GM18511 (cell line): ENCODE data around the gene ERAP2.
"Not testable (repeated sequence)": the region's sequence is repeated elsewhere in the genome, so short reads cannot be mapped to it uniquely, and the experiment has no call there.

ENCODE experiments used
- ATAC-seq: cut with Tn5 transposase; IDR thresholded peaks from one replicate; pipeline ENCODE4 v1.9.1; 2021; ENCODE audit warnings: mild to moderate bottlenecking, moderate library complexity; ENCODE audit not compliant: unreplicated experiment

ERAP2 gene

GRCh38 chr5:96930589-96930988 lies 54.3 kb downstream of the ERAP2 start:
- no peak for ATAC-seq

- not testable (repeated sequence) for ATAC-seq
Measured at GRCh38 chr5:96931037-96931436, 54.7 kb downstream of the ERAP2 start.

GRCh38 chr5:96931605-96932004 lies 55.3 kb downstream of the ERAP2 start:
- no peak for ATAC-seq

GRCh38 chr5:96932026-96932425 lies 55.7 kb downstream of the ERAP2 start:
- ATAC-seq, result no peak

- ATAC-seq, result no peak
Measured at GRCh38 chr5:96933764-96934707, 57.7 kb downstream of the ERAP2 start.

- peak; percentile 69 for ATAC-seq
Measured at GRCh38 chr5:96934708-96935558, 58.6 kb downstream of the ERAP2 start.

GRCh38 chr5:96935559-96936430 lies 59.5 kb downstream of the ERAP2 start, which contains the start of gene LNPEP:
Gene LNPEP, plus strand, starts transcription at chr5:96936080. Its CDS starts 76 bp downstream, at chr5:96936156.
- peak; percentile 62 for ATAC-seq

- peak; percentile 25 for ATAC-seq
Measured at GRCh38 chr5:96936431-96937320, 60.4 kb downstream of the ERAP2 start.

GRCh38 chr5:96940586-96940985 lies 64.3 kb downstream of the ERAP2 start:
- no peak for ATAC-seq

- no peak for ATAC-seq
Measured at GRCh38 chr5:96941140-96941539, 64.8 kb downstream of the ERAP2 start.

GRCh38 chr5:96942078-96942477 lies 65.8 kb downstream of the ERAP2 start:
- no peak for ATAC-seq

GRCh38 chr5:96942911-96943310 lies 66.6 kb downstream of the ERAP2 start:
- no peak for ATAC-seq

- ATAC-seq, result no peak
Measured at GRCh38 chr5:96943799-96944198, 67.5 kb downstream of the ERAP2 start.

- no peak for ATAC-seq
Measured at GRCh38 chr5:96945144-96945897, 69.0 kb downstream of the ERAP2 start.

GRCh38 chr5:96946381-96946780 lies 70.1 kb downstream of the ERAP2 start:
- ATAC-seq, result no peak

GRCh38 chr5:96952118-96952750 lies 75.9 kb downstream of the ERAP2 start:
- ATAC-seq, result no peak

- ATAC-seq, result no peak
Measured at GRCh38 chr5:96952974-96953730, 76.9 kb downstream of the ERAP2 start.
